SK-N-MC (cell line): ENCODE results near the gene SPACA4.

Experiments used
- EZH2 ChIP-seq: fragments of 200-600 bp; sonication (generic); IDR thresholded peaks from one replicate; pipeline ENCODE4 v1.6.1; 2017; ENCODE audit warnings: antibody characterized with exemption
- FOXP2 ChIP-seq: optimal IDR thresholded peaks from 2 replicates; pipeline ENCODE3; 2011; ENCODE audit warnings: mild to moderate bottlenecking, moderate library complexity; ENCODE audit not compliant: insufficient read depth; ENCODE audit errors: extremely low read length, control extremely low read depth
- POLR2AphosphoS5 ChIP-seq: IDR thresholded peaks from 2 replicates; pipeline ENCODE4 v1.6.1; 2012; ENCODE audit warnings: mild to moderate bottlenecking, low read depth, low read length, borderline replicate concordance

DNA sequence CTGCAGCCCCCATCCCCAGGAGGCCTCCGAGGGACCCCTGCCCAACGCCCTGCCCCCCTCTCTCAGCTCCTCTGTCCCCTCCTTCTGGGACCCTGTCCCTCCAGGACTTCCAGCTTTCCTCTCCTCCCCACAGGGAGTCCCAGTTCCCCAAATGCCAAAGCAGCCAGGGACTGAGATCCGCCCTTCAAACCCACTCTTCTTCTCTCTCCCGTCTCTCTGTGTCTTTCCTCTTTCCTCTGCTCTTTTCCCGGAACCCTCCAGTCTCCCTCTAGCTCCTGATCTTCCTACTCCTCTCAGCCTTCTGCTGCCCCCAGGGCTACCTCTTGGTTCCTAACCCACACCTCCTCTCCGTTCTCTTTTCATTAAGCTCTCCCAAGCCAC is 39.1 kb downstream of the SPACA4 start:
- no peak for TF ChIP-seq POLR2AphosphoS5
- TF ChIP-seq EZH2, result no peak
- TF ChIP-seq FOXP2, result no peak
